MCF 10A (cell line): ENCODE results near the gene GCSH. TPM values are rescaled to one million over a fixed set of nuclear protein-coding genes. Genes with fewer than 3 reads are reported as not detected.

Experiments used
- BruUV-seq: library from RNA; stranded (reverse); fragments of 400-500 nt; replicated peaks from 2 replicates; lab custom pipeline; 2021; lab: Mats Ljungman, UMichigan
- CTCF ChIA-PET: fragments of 300-600 bp; sonication (Branson Sonifier 250); formaldehyde crosslinking; extraction: SDS; loops from one replicate; lab custom pipeline; 2021; ENCODE audit warnings: antibody characterized with exemption, inconsistent platforms; lab: Yijun Ruan, JAX
- POLR2A ChIA-PET: fragments of 300-600, 350-650 bp; sonication (Branson Sonifier 250); formaldehyde crosslinking; extraction: SDS; loops from one replicate; lab custom pipeline; 2020; ENCODE audit warnings: antibody characterized with exemption, inconsistent platforms; lab: Yijun Ruan, JAX
- DNase-seq: peaks from one replicate; pipeline ENCODE4 v3.0.0-alpha.2; 2018; ENCODE audit not compliant: unreplicated experiment
- H3K27ac Mint-ChIP-seq: one replicate; pipeline ENCODE4 v1.8.0; 2022; ENCODE audit warnings: mild to moderate bottlenecking, low read depth, mixed read lengths; ENCODE audit not compliant: unreplicated experiment
- H3K27me3 Mint-ChIP-seq: one replicate; pipeline ENCODE4 v1.8.0; 2022; ENCODE audit warnings: mixed read lengths; ENCODE audit not compliant: insufficient read depth, unreplicated experiment
- H3K36me3 Mint-ChIP-seq: one replicate; pipeline ENCODE4 v1.8.0; 2022; ENCODE audit warnings: mild to moderate bottlenecking, moderate library complexity, mixed read lengths; ENCODE audit not compliant: insufficient read depth, unreplicated experiment
- H3K4me1 Mint-ChIP-seq: one replicate; pipeline ENCODE4 v1.8.0; 2022; ENCODE audit warnings: mixed read lengths; ENCODE audit not compliant: insufficient read depth, unreplicated experiment
- H3K4me3 Mint-ChIP-seq: one replicate; pipeline ENCODE4 v1.8.0; 2022; ENCODE audit warnings: mild to moderate bottlenecking, moderate library complexity, mixed read lengths; ENCODE audit not compliant: unreplicated experiment
- H3K9me3 Mint-ChIP-seq: one replicate; pipeline ENCODE4 v1.8.0; 2022; ENCODE audit warnings: mixed read lengths; ENCODE audit not compliant: unreplicated experiment
- CTCF ChIP-seq: fragments of 200-600 bp; IDR thresholded peaks from one replicate; pipeline ENCODE4 v1.8.0; 2022; ENCODE audit warnings: antibody characterized with exemption, mild to moderate bottlenecking; ENCODE audit not compliant: unreplicated experiment
- intact Hi-C: fragments of 100-400 bp; cut with micrococcal nuclease; formaldehyde crosslinking; loops from 2 replicates; pipeline ENCODE4 v1.14.1; 2022
- total RNA-seq: library from RNA; stranded (reverse); gene quantifications from 2 replicates; pipeline ENCODE4 v1.2.3, GENCODE V29; 2022

GCSH gene
- total RNA-seq, 1 experiment from 2014 or later = 68.4 TPM

GRCh38 chr16:81076566-81077075 lies 19.6 kb downstream of the GCSH start:
- no peaks in the 10 kb centered on the region for H3K4me1 Mint-ChIP-seq
- H3K9me3 Mint-ChIP-seq = no peaks in the 10 kb centered on the region
- ChIA-PET CTCF (interaction anchor here (0.6 to 3.6 kb wide), 6 partner anchors 8 to 243 kb away, joined by 3 to 20 read pairs (median 3); partner anchors contain the start of genes ATMIN and GAN), POLR2A (interaction anchor here (0.7 to 5.3 kb wide), 17 partner anchors 8 to 240 kb away, joined by 3 to 41 read pairs (median 4); partner anchors contain the start of genes ATMIN, CENPN and CMC2)
- H3K27me3 Mint-ChIP-seq = no peaks in the 10 kb centered on the region
- no peak overlapping the region for H3K4me3 Mint-ChIP-seq
- no peak for TF ChIP-seq CTCF
- intact Hi-C loops = loop anchor here (1.0 to 2.0 kb wide), 3 partner anchors 20 to 238 kb away; partner anchors contain the start of genes GAN and GCSH
- no peaks in the 10 kb centered on the region for H3K36me3 Mint-ChIP-seq
- BruUV-seq = no TSS peak
- DNase-seq = peak; percentile 89
- H3K27ac Mint-ChIP-seq = no peak overlapping the region

- CTCF ChIA-PET = interaction anchor here (0.6 to 1.4 kb wide), 4 partner anchors 31 to 98 kb away, joined by 3 to 8 read pairs (median 4); partner anchors contain the start of gene ATMIN
- no peak overlapping the region for H3K4me3 Mint-ChIP-seq
- POLR2A ChIA-PET = interaction anchor here (0.7 to 5.3 kb wide), 2 partner anchors 37 to 41 kb away, joined by 3 to 41 read pairs; partner anchors contain the start of gene ATMIN
Measured at GRCh38 chr16:81073560-81074330, 22.4 kb downstream of the GCSH start.

GRCh38 chr16:81071805-81072204 lies 24.4 kb downstream of the GCSH start:
- H3K27ac Mint-ChIP-seq = peak overlapping the region; percentile 58
- peak overlapping the region; percentile 30 for H3K4me3 Mint-ChIP-seq

More at GRCh38 chr16:81073560-81074330, 22.4 kb downstream of the GCSH start:
- Mint-ChIP-seq H3K27me3 (no peaks in the 10 kb centered on the region), H3K36me3 (no peaks in the 10 kb centered on the region), H3K27ac (no peak overlapping the region), H3K4me1 (no peaks in the 10 kb centered on the region), H3K9me3 (no peaks in the 10 kb centered on the region)
- intact Hi-C loops = no loop called here
- DNase-seq = no peak
- no peak for TF ChIP-seq CTCF
- BruUV-seq = no TSS peak

More at GRCh38 chr16:81071805-81072204, 24.4 kb downstream of the GCSH start:
- intact Hi-C loops = no loop called here
- H3K27me3 Mint-ChIP-seq = no peaks in the 10 kb centered on the region
- POLR2A ChIA-PET = interaction anchor here (0.7 to 1.0 kb wide), 2 partner anchors 35 to 243 kb away, joined by 3 read pairs; partner anchors contain the start of gene GAN
- BruUV-seq = no TSS peak
- no peak for TF ChIP-seq CTCF
- DNase-seq = peak; percentile 42
- H3K4me1 Mint-ChIP-seq = no peaks in the 10 kb centered on the region
- CTCF ChIA-PET = no interaction called here
- no peaks in the 10 kb centered on the region for H3K9me3 Mint-ChIP-seq
- H3K36me3 Mint-ChIP-seq = no peaks in the 10 kb centered on the region
